KMS-11 (cell line): ENCODE data around the gene ACKR1.

Experiments used
- H2AFZ ChIP-seq: fragments of 200-600 bp; sonication (generic); 2 replicates; pipeline ENCODE4 v1.6.1; 2016; ENCODE audit warnings: antibody characterized with exemption, mixed run types, low read depth
- H3K27ac ChIP-seq: fragments of 200-600 bp; sonication (generic); 2 replicates; pipeline ENCODE4 v1.6.1; 2016; ENCODE audit warnings: mild to moderate bottlenecking, mixed run types
- H3K27me3 ChIP-seq: fragments of 200-600 bp; sonication (generic); 2 replicates; pipeline ENCODE4 v1.6.1; 2017; ENCODE audit warnings: mild to moderate bottlenecking, low read depth, mixed run types, moderate library complexity; ENCODE audit not compliant: insufficient read depth
- H3K36me3 ChIP-seq: fragments of 200-600 bp; sonication (generic); 2 replicates; pipeline ENCODE4 v1.6.1; 2017; ENCODE audit warnings: mild to moderate bottlenecking, mixed run types; ENCODE audit not compliant: insufficient read depth
- H3K4me1 ChIP-seq: fragments of 200-600 bp; sonication (generic); 2 replicates; pipeline ENCODE4 v1.6.1; 2016; ENCODE audit warnings: mild to moderate bottlenecking, low read depth, mixed run types; ENCODE audit not compliant: poor library complexity, severe bottlenecking
- H3K4me2 ChIP-seq: fragments of 200-600 bp; sonication (generic); 2 replicates; pipeline ENCODE4 v1.7.0; 2016; ENCODE audit warnings: mild to moderate bottlenecking, mixed run types
- H3K4me3 ChIP-seq: fragments of 200-600 bp; sonication (generic); IDR thresholded peaks from 2 replicates; pipeline ENCODE4 v1.6.1; 2017; ENCODE audit warnings: low read depth, low read length, mixed read lengths; ENCODE audit not compliant: insufficient read depth
- H3K79me2 ChIP-seq: fragments of 200-600 bp; sonication (generic); 2 replicates; pipeline ENCODE4 v1.6.1; 2016; ENCODE audit warnings: low read depth, mixed run types; ENCODE audit not compliant: insufficient read depth
- H3K9ac ChIP-seq: fragments of 200-600 bp; sonication (generic); 2 replicates; pipeline ENCODE4 v1.6.1; 2016; ENCODE audit warnings: mild to moderate bottlenecking, mixed run types
- H4K20me1 ChIP-seq: fragments of 200-600 bp; sonication (generic); 2 replicates; pipeline ENCODE4 v1.6.1; 2016; ENCODE audit warnings: mild to moderate bottlenecking, mixed run types; ENCODE audit not compliant: insufficient read depth
- CTCF ChIP-seq: fragments of 200-600 bp; sonication (generic); conservative IDR thresholded peaks from 2 replicates; pipeline ENCODE4 v1.6.1; 2017; ENCODE audit warnings: low read depth, mild to moderate bottlenecking, antibody characterized with exemption, low read length, moderate library complexity, mixed read lengths

The ACKR1 gene

GRCh38 chr1:159184201-159184600 is 20.5 kb upstream of the ACKR1 start:
- no peaks in the 10 kb centered on the region for H3K27me3 ChIP-seq
- H3K4me1 ChIP-seq, result no peaks in the 10 kb centered on the region
- H4K20me1 ChIP-seq, result no peaks in the 10 kb centered on the region
- H2AFZ ChIP-seq, result no peak overlapping the region
- no peak overlapping the region for H3K27ac ChIP-seq
- no peak overlapping the region for H3K4me3 ChIP-seq
- no peak for TF ChIP-seq CTCF
- no peak overlapping the region for H3K9ac ChIP-seq
- H3K36me3 ChIP-seq, result no peaks in the 10 kb centered on the region
- H3K4me2 ChIP-seq, result no peak overlapping the region
- H3K79me2 ChIP-seq, result no peaks in the 10 kb centered on the region

- Histone ChIP-seq H3K4me2 (no peak overlapping the region), H3K27me3 (no peaks in the 10 kb centered on the region), H3K27ac (no peak overlapping the region), H4K20me1 (no peaks in the 10 kb centered on the region), H3K4me1 (no peaks in the 10 kb centered on the region), H2AFZ (no peak overlapping the region), H3K36me3 (no peaks in the 10 kb centered on the region), H3K4me3 (no peak overlapping the region), H3K79me2 (no peaks in the 10 kb centered on the region), H3K9ac (no peak overlapping the region)
- no peak for TF ChIP-seq CTCF
Observed at GRCh38 chr1:159185121-159185520, 19.6 kb upstream of the ACKR1 start.

GRCh38 chr1:159187033-159187432 is 17.6 kb upstream of the ACKR1 start:
- Histone ChIP-seq H4K20me1 (no peaks in the 10 kb centered on the region), H3K9ac (no peak overlapping the region)

GRCh38 chr1:159187647-159188374 is 16.9 kb upstream of the ACKR1 start:
- H3K4me1 ChIP-seq, result no peaks in the 10 kb centered on the region
- H3K27me3 ChIP-seq, result no peaks in the 10 kb centered on the region
- H3K9ac ChIP-seq, result no peak overlapping the region
- H2AFZ ChIP-seq, result no peak overlapping the region
- H4K20me1 ChIP-seq, result no peaks in the 10 kb centered on the region
- H3K36me3 ChIP-seq, result no peaks in the 10 kb centered on the region
- H3K4me3 ChIP-seq, result no peak overlapping the region
- TF ChIP-seq CTCF, result no peak
- H3K4me2 ChIP-seq, result no peak overlapping the region
- no peaks in the 10 kb centered on the region for H3K79me2 ChIP-seq
- no peak overlapping the region for H3K27ac ChIP-seq

More at GRCh38 chr1:159187033-159187432, 17.6 kb upstream of the ACKR1 start:
- Histone ChIP-seq H3K27me3 (no peaks in the 10 kb centered on the region), H3K4me2 (no peak overlapping the region), H2AFZ (no peak overlapping the region), H3K79me2 (no peaks in the 10 kb centered on the region), H3K36me3 (no peaks in the 10 kb centered on the region), H3K4me1 (no peaks in the 10 kb centered on the region), H3K27ac (no peak overlapping the region), H3K4me3 (no peak overlapping the region)
- no peak for TF ChIP-seq CTCF
